Hepatocyte (in vitro differentiated cells): ENCODE measurements around the gene XRCC1.

Experiments used
- CTCF ChIP-seq: fragments of 200-600 bp; sonication (generic); IDR thresholded peaks from 2 replicates; pipeline ENCODE4 v1.5.1; 2016; ENCODE audit warnings: antibody characterized with exemption, mild to moderate bottlenecking; ENCODE audit not compliant: poor library complexity
- EZH2 ChIP-seq: fragments of 200-600 bp; sonication (generic); IDR thresholded peaks from 2 replicates; pipeline ENCODE4 v1.6.1; 2016; ENCODE audit warnings: antibody characterized with exemption, mild to moderate bottlenecking, borderline replicate concordance
- EZH2phosphoT487 ChIP-seq: fragments of 200-600 bp; sonication (generic); IDR thresholded peaks from one replicate; pipeline ENCODE4 v1.6.1; 2018; ENCODE audit warnings: antibody characterized with exemption, mild to moderate bottlenecking, low read depth, moderate library complexity; ENCODE audit not compliant: unreplicated experiment, severe bottlenecking

- TF ChIP-seq CTCF (peak; percentile 63), EZH2 (no peak), EZH2phosphoT487 (no peak)
Observed at GRCh38 chr19:43555185-43555770, 20.0 kb downstream of the XRCC1 start.
